SK-N-SH (cell line): Measurements from ENCODE around the gene AGRN. TPM values are rescaled to one million over a fixed set of nuclear protein-coding genes. Genes with fewer than 3 reads are reported as not detected.
A peak's percentile ranks its signal among the peaks of the same experiment; 100 is the strongest.
"Not testable (repeated sequence)": the region's sequence is repeated elsewhere in the genome, so short reads cannot be mapped to it uniquely, and the experiment has no call there.

ENCODE experiments used
- CTCF ChIA-PET: fragments of 300-600, 350-600 bp; formaldehyde crosslinking; extraction: SDS; loops from one replicate; lab custom pipeline; 2021; lab: Yijun Ruan, JAX
- POLR2A ChIA-PET: fragments of 350-600 bp; sonication (Branson Sonifier 250); formaldehyde crosslinking; extraction: SDS; loops from one replicate; lab custom pipeline; 2020; ENCODE audit warnings: antibody characterized with exemption, inconsistent platforms; lab: Yijun Ruan, JAX
- DNase-seq: peaks from one replicate; pipeline ENCODE4 v3.0.0; 2012
- H2AFZ ChIP-seq: fragments of 200-600 bp; sonication (generic); 2 replicates; pipeline ENCODE4 v1.8.1; 2016; ENCODE audit warnings: antibody characterized with exemption, mild to moderate bottlenecking, low read depth
- H3F3A ChIP-seq: fragments of 200-600 bp; sonication (generic); replicated peaks from 2 replicates; pipeline ENCODE3; 2016; ENCODE audit warnings: antibody characterized with exemption, mild to moderate bottlenecking; ENCODE audit not compliant: insufficient read depth
- H3K27ac ChIP-seq, 2 experiments: fragments of 200-500 bp in 1 of 2; fragments of 200-600 bp in 1 of 2; sonication (Bioruptor generic) in 1 of 2; sonication (generic), shearing (Covaris generic) in 1 of 2; 2 replicates each; pipeline versions ENCODE4 v1.5.1 to v1.6.1; 2014 to 2016; ENCODE audit warnings: low read depth in 2 of 2, inconsistent platforms in 1 of 2, low read length in 1 of 2, mild to moderate bottlenecking in 1 of 2, mixed read lengths in 1 of 2
- H3K27me3 ChIP-seq: fragments of 200-600 bp; sonication (generic), shearing (Covaris generic); 2 replicates; pipeline ENCODE4 v1.6.1; 2016; ENCODE audit warnings: mixed run types; ENCODE audit not compliant: insufficient read depth
- H3K36me3 ChIP-seq, 2 experiments: fragments of 200-500 bp in 1 of 2; fragments of 200-600 bp in 1 of 2; sonication (Bioruptor generic) in 1 of 2; sonication (generic) in 1 of 2; replicated peaks in 1 of 2; 2 replicates each; pipeline versions ENCODE3 to v1.5.1; 2014 to 2016; ENCODE audit warnings: low read length in 1 of 2, mild to moderate bottlenecking in 1 of 2; ENCODE audit not compliant: insufficient read depth in 2 of 2, control insufficient read depth in 1 of 2
- H3K4me1 ChIP-seq, 2 experiments: fragments of 200-500 bp in 1 of 2; fragments of 200-600 bp in 1 of 2; sonication (Bioruptor generic) in 1 of 2; sonication (generic), shearing (Covaris generic) in 1 of 2; 2 replicates each; pipeline versions ENCODE4 v1.5.1 to v1.6.1; 2014 to 2016; ENCODE audit warnings: low read depth in 1 of 2, low read length in 1 of 2, mixed run types in 1 of 2; ENCODE audit not compliant: insufficient read depth in 2 of 2, control insufficient read depth in 1 of 2
- H3K4me2 ChIP-seq: fragments of 200-600 bp; sonication (generic), shearing (Covaris generic); 2 replicates; pipeline ENCODE4 v1.6.1; 2017; ENCODE audit warnings: mixed run types
- H3K4me3 ChIP-seq, 2 experiments: fragments of 200-500 bp in 1 of 2; fragments of 200-600 bp in 1 of 2; sonication (Bioruptor generic) in 1 of 2; sonication (generic), shearing (Covaris generic) in 1 of 2; 2 replicates each; pipeline versions ENCODE4 v1.5.1 to v1.8.1; 2014 to 2016; ENCODE audit warnings: low read depth in 2 of 2, inconsistent platforms in 1 of 2, low read length in 1 of 2, mild to moderate bottlenecking in 1 of 2, mixed read lengths in 1 of 2, moderate library complexity in 1 of 2
- H3K79me2 ChIP-seq: fragments of 200-600 bp; sonication (generic); 2 replicates; pipeline ENCODE4 v1.8.1; 2017; ENCODE audit warnings: mild to moderate bottlenecking; ENCODE audit not compliant: insufficient read depth
- H3K9ac ChIP-seq: fragments of 200-600 bp; sonication (generic); 2 replicates; pipeline ENCODE4 v1.6.1; 2017; ENCODE audit warnings: mixed run types
- H3K9me2 ChIP-seq: fragments of 200-600 bp; sonication (generic); 2 replicates; pipeline ENCODE4 v1.6.1; 2017; ENCODE audit warnings: mixed run types
- H3K9me3 ChIP-seq: fragments of 200-600 bp; sonication (generic); 2 replicates; pipeline ENCODE4 v1.6.1; 2017; ENCODE audit warnings: mixed run types, mild to moderate bottlenecking, moderate library complexity
- H4K20me1 ChIP-seq: fragments of 200-600 bp; sonication (generic); 2 replicates; pipeline ENCODE4 v1.6.1; 2017; ENCODE audit warnings: mild to moderate bottlenecking, mixed run types; ENCODE audit not compliant: insufficient read depth
- ELF1 ChIP-seq: IDR thresholded peaks from 2 replicates; pipeline ENCODE4 v1.4.0; 2012
- EP300 ChIP-seq, 2 experiments: IDR thresholded peaks; 2 replicates each; pipeline versions ENCODE4 v1.4.0 to v1.6.1; 2012; ENCODE audit warnings: borderline replicate concordance in 1 of 2, low read depth in 1 of 2, low read length in 1 of 2
- EZH2phosphoT487 ChIP-seq: fragments of 200-600 bp; sonication (generic); IDR thresholded peaks from 2 replicates; pipeline ENCODE4 v1.6.1; 2017; ENCODE audit warnings: low read depth, mixed run types, mild to moderate bottlenecking, antibody characterized with exemption, moderate library complexity, borderline replicate concordance
- FOSL2 ChIP-seq: IDR thresholded peaks from 2 replicates; pipeline ENCODE4 v1.4.0; 2012; ENCODE audit warnings: low read depth, mild to moderate bottlenecking, moderate library complexity, borderline replicate concordance
- FOXJ3 ChIP-seq: sonication (generic); formaldehyde crosslinking; IDR thresholded peaks from 2 replicates; pipeline ENCODE4 v1.5.1; 2020; ENCODE audit warnings: mild to moderate bottlenecking, missing genetic modification reagents
- JUND ChIP-seq: IDR thresholded peaks from 2 replicates; pipeline ENCODE4 v1.4.0; 2012
- MAX ChIP-seq: IDR thresholded peaks from 2 replicates; pipeline ENCODE4 v1.4.0; 2012; ENCODE audit warnings: low read depth
- MEF2A ChIP-seq: IDR thresholded peaks from 2 replicates; pipeline ENCODE4 v1.4.0; 2012; ENCODE audit warnings: low read depth, borderline replicate concordance
- MXI1 ChIP-seq: IDR thresholded peaks from 2 replicates; pipeline ENCODE4 v1.6.1; 2012; ENCODE audit warnings: mild to moderate bottlenecking, low read depth, low read length, improper control_type of control experiment
- NRF1 ChIP-seq: IDR thresholded peaks from 2 replicates; pipeline ENCODE4 v1.6.1; 2012; ENCODE audit warnings: low read depth, mild to moderate bottlenecking, low read length
- SIN3A ChIP-seq: IDR thresholded peaks from 2 replicates; pipeline ENCODE4 v1.6.1; 2012; ENCODE audit warnings: low read depth, mild to moderate bottlenecking, low read length, moderate library complexity, borderline replicate concordance
- TAF1 ChIP-seq: IDR thresholded peaks from 2 replicates; pipeline ENCODE4 v1.6.1; 2012; ENCODE audit warnings: low read depth, mild to moderate bottlenecking, low read length, moderate library complexity, borderline replicate concordance
- TCF12 ChIP-seq: IDR thresholded peaks from 2 replicates; pipeline ENCODE4 v1.4.0; 2012
- WGBS: methylation state at CpG from one replicate; pipeline ENCODE4 v1.1.6; 2017; ENCODE audit warnings: low lambda C conversion rate; 5-methylcytosine and 5-hydroxymethylcytosine counted together
- polyA plus RNA-seq, 3 experiments: library from polyadenylated mRNA; depleted of rRNA; stranded (reverse); fragments of >200 nt; gene quantifications; 2 replicates each; pipeline ENCODE4 v1.2.3, GENCODE V29; 2012
- TF ChIP-seq, protein P1 (sequence below): fragments of 150-350 bp; IDR thresholded peaks from 2 replicates; pipeline ENCODE4 v1.6.1; 2017; ENCODE audit warnings: antibody characterized with exemption, low read length, low read depth, borderline replicate concordance
- TF ChIP-seq, protein P2 (sequence below): fragments of 200-600 bp; sonication (generic); IDR thresholded peaks from 2 replicates; pipeline ENCODE4 v1.6.1; 2017; ENCODE audit warnings: antibody characterized with exemption, mild to moderate bottlenecking, moderate library complexity

The AGRN gene
- polyA plus RNA-seq, 1 of the 3 experiments (the other 2 are of a cell fraction), result 31.6 TPM

DNA sequence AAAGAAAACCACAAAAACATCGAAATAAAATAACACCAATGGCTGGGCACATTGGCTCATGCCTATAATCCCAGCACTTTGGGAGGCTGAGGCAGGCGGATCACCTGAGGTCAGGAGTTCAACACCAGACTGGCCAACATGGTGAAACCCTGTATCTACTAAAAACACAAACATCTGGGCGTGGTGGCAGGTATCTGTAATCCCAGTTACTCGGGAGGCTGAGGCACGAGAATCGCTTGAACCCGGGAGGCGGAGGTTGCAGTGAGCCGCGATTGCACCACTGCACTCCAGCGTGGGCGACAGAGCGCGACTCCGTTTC, 37.8 kb downstream of the AGRN start:
- POLR2A ChIA-PET, result not testable (repeated sequence)
- CTCF ChIA-PET, result interaction anchor here (1.0 to 1.6 kb wide), 3 partner anchors 8 to 65 kb away, joined by 3 to 4 read pairs (median 3); no protein-coding TSS in a partner anchor
- 29% methylated on average over 15 of the region's 15 CpGs for WGBS

GRCh38 chr1:1058088-1058905, 38.4 kb downstream of the AGRN start:
- TF ChIP-seq EP300 (IDR thresholded peaks at IDR 0.05; ENCODE audit: borderline replicate concordance in 1 of 2, low read depth in 1 of 2, low read length in 1 of 2) (no peak), JUND (no peak), TCF12 (no peak), MXI1 (no peak), EZH2phosphoT487 (no peak), NRF1 (no peak), FOSL2 (no peak), MAX (no peak), TAF1 (no peak), FOXJ3 (CRISPR knock-in tag) (no peak), SIN3A (no peak), ELF1 (no peak), MEF2A (no peak)
- TF ChIP-seq, protein P1, sequence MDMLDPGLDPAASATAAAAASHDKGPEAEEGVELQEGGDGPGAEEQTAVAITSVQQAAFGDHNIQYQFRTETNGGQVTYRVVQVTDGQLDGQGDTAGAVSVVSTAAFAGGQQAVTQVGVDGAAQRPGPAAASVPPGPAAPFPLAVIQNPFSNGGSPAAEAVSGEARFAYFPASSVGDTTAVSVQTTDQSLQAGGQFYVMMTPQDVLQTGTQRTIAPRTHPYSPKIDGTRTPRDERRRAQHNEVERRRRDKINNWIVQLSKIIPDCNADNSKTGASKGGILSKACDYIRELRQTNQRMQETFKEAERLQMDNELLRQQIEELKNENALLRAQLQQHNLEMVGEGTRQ, result no peak
- TF ChIP-seq, protein P2, sequence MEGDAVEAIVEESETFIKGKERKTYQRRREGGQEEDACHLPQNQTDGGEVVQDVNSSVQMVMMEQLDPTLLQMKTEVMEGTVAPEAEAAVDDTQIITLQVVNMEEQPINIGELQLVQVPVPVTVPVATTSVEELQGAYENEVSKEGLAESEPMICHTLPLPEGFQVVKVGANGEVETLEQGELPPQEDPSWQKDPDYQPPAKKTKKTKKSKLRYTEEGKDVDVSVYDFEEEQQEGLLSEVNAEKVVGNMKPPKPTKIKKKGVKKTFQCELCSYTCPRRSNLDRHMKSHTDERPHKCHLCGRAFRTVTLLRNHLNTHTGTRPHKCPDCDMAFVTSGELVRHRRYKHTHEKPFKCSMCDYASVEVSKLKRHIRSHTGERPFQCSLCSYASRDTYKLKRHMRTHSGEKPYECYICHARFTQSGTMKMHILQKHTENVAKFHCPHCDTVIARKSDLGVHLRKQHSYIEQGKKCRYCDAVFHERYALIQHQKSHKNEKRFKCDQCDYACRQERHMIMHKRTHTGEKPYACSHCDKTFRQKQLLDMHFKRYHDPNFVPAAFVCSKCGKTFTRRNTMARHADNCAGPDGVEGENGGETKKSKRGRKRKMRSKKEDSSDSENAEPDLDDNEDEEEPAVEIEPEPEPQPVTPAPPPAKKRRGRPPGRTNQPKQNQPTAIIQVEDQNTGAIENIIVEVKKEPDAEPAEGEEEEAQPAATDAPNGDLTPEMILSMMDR, result no peak
- TF ChIP-seq, all 33 proteins: peak for 0
- Histone ChIP-seq H3K4me1 (peaks cover 0 to 3% of the 10 kb centered on the region in 2 experiments; a peak in 1 of 4 replicates), H3K4me2 (peak overlapping the region; percentile 69; the same call in 1 of the 2 replicates), H3K27ac (no peak overlapping the region), H3F3A (peaks cover 3% of the 10 kb centered on the region), H3K27me3 (peaks cover 20% of the 10 kb centered on the region; the same call in 1 of the 2 replicates), H3K9ac (no peak overlapping the region), H2AFZ (no peak overlapping the region), H3K4me3 (no peak overlapping the region), H4K20me1 (no peaks in the 10 kb centered on the region), H3K9me2 (no peaks in the 10 kb centered on the region), H3K79me2 (no peaks in the 10 kb centered on the region), H3K9me3 (no peaks in the 10 kb centered on the region), H3K36me3 (peaks cover 0 to 5% of the 10 kb centered on the region in 2 experiments)
- no peak for DNase-seq
- WGBS, result 10% methylated on average over 22 of the region's 24 CpGs
- ChIA-PET POLR2A (no interaction called here), CTCF (interaction anchor here (0.8 to 15.4 kb wide), 14 partner anchors 7 to 234 kb away, joined by 3 to 216 read pairs (median 4); partner anchors contain the start of gene PERM1)

More for the DNA sequence above, 37.8 kb downstream of the AGRN start:
- not testable (repeated sequence) for H3K9me3 ChIP-seq, H3K27ac ChIP-seq, H2AFZ ChIP-seq, H3K4me1 ChIP-seq, H3K9ac ChIP-seq, DNase-seq, H3K4me2 ChIP-seq, H4K20me1 ChIP-seq, H3F3A ChIP-seq, H3K79me2 ChIP-seq, H3K9me2 ChIP-seq, H3K36me3 ChIP-seq, H3K4me3 ChIP-seq
- peaks cover 20% of the 10 kb centered on the region; the same call in 1 of the 2 replicates for H3K27me3 ChIP-seq
